ENCODE data around the gene UPK2. TPM values are rescaled to one million over a fixed set of nuclear protein-coding genes. Genes with fewer than 3 reads are reported as not detected.
A peak's percentile ranks its signal among the peaks of the same experiment; 100 is the strongest.

UPK2 gene
- total and polyA plus RNA-seq, 2 of the 13 experiments (the other 11 are each of a cell fraction or from before 2014, with no cell fraction given) = not detected

GRCh38 chr11:118918128-118918685 is 37.9 kb upstream of the UPK2 start (continued):
- no peak for TF ChIP-seq RERE (CRISPR knock-in tag; IDR thresholded peaks at IDR 0.05; ENCODE audit: low read depth)
- TF ChIP-seq ZNF33B (CRISPR knock-in tag; IDR thresholded peaks at IDR 0.05) = no peak
- no peak for TF ChIP-seq PAWR (CRISPR knock-in tag; IDR thresholded peaks at IDR 0.05; ENCODE audit: borderline replicate concordance)
- TF ChIP-seq ZNF713 (CRISPR knock-in tag; IDR thresholded peaks at IDR 0.05) = no peak
- no peak for TF ChIP-seq ATRX (CRISPR knock-in tag; IDR thresholded peaks at IDR 0.05; ENCODE audit: borderline replicate concordance)
- no peak for TF ChIP-seq FOXA1 (IDR thresholded peaks at IDR 0.05)
- peak; percentile 30; the same call in 1 of the 2 replicates for TF ChIP-seq FOXA1 (CRISPR knock-in tag; IDR thresholded peaks at IDR 0.05)
- TF ChIP-seq ARID4A (CRISPR knock-in tag; IDR thresholded peaks at IDR 0.05; ENCODE audit: borderline replicate concordance) = peak; percentile 38; the same call in 1 of the 2 replicates
- TF ChIP-seq POLR2AphosphoS5 (IDR thresholded peaks at IDR 0.05; ENCODE audit: low read depth, low read length) = peak; percentile 61
- TF ChIP-seq TEF (CRISPR knock-in tag; IDR thresholded peaks at IDR 0.05) = no peak
- no peak for TF ChIP-seq POLR2AphosphoS2 (IDR thresholded peaks at IDR 0.05; ENCODE audit: low read depth, low read length)
- TF ChIP-seq MED1 (CRISPR knock-in tag; IDR thresholded peaks at IDR 0.05) = peak; percentile 41; the same call in 1 of the 2 replicates
- TF ChIP-seq ZNF564 (CRISPR knock-in tag; IDR thresholded peaks at IDR 0.05) = no peak
- TF ChIP-seq REPIN1 (CRISPR knock-in tag; IDR thresholded peaks at IDR 0.05; ENCODE audit: borderline replicate concordance, low read depth) = no peak
- TF ChIP-seq SAP130 (CRISPR knock-in tag; IDR thresholded peaks at IDR 0.05; ENCODE audit: low read depth) = peak; percentile 42; the same call in 1 of the 2 replicates
- no peak for TF ChIP-seq SOX6 (IDR thresholded peaks at IDR 0.05)
- no peak for TF ChIP-seq SOX6 (CRISPR knock-in tag; IDR thresholded peaks at IDR 0.05)
- TF ChIP-seq HOXA3 (CRISPR knock-in tag; IDR thresholded peaks at IDR 0.05) = 0 out of 2 replicates have a peak, but pooled peaks have one; percentile 21

Data from HepG2 (cell line).